Right lobe of liver (tissue), 6 donors: Measurements from ENCODE around the gene NR5A1. TPM values are rescaled to one million over a fixed set of nuclear protein-coding genes. Genes with fewer than 3 reads are reported as not detected.

ENCODE experiments used
- ATAC-seq, 4 donors: fragments of 200-7000 bp; cut with Tn5 transposase; one replicate each; pipeline ENCODE4 v1.9.1; 2020; ENCODE audit warnings: mild to moderate bottlenecking in 4 of 4, moderate library complexity in 4 of 4
- DNase-seq, 3 donors: peaks; one replicate each; pipeline ENCODE4 v3.0.0-alpha.2; 2020
- H3K27ac ChIP-seq, 3 donors: fragments of 200-600 bp; one replicate each; pipeline ENCODE4 v1.8.0; 2022
- H3K27me3 ChIP-seq, 2 donors: fragments of 200-600 bp; one replicate each; pipeline ENCODE4 v1.8.0; 2022
- H3K36me3 ChIP-seq, 4 donors: fragments of 200-600 bp; sonication (generic) in 1 of 4; one replicate each; pipeline versions ENCODE4 v1.5.1 to v1.8.0; 2017 to 2022; ENCODE audit warnings: control low read depth in 1 of 4
- H3K4me1 ChIP-seq, 4 donors: fragments of 200-600 bp; sonication (generic) in 1 of 4; one replicate each; pipeline versions ENCODE4 v1.5.1 to v1.8.0; 2017 to 2022; ENCODE audit warnings: control low read depth in 1 of 4
- H3K4me3 ChIP-seq, 3 donors: fragments of 200-600 bp; one replicate each; pipeline ENCODE4 v1.8.0; 2022
- H3K9me3 ChIP-seq, 4 donors: fragments of 200-600 bp; sonication (generic) in 1 of 4; one replicate each; pipeline versions ENCODE4 v1.5.1 to v1.8.0; 2017 to 2022; ENCODE audit warnings: control low read depth in 1 of 4
- CTCF ChIP-seq, 4 donors: fragments of 200-600 bp in 3 of 4; fragments of 450-650 bp in 1 of 4; IDR thresholded peaks; one replicate each; pipeline versions ENCODE4 v1.5.1 to v1.8.0; 2016 to 2022; ENCODE audit warnings: antibody characterized with exemption in 4 of 4, mild to moderate bottlenecking in 2 of 4
- POLR2A ChIP-seq: fragments of 450-650 bp; IDR thresholded peaks from one replicate; pipeline ENCODE4 v1.6.1; 2017; ENCODE audit warnings: antibody characterized with exemption, mild to moderate bottlenecking
- WGBS: methylation state at CpG from one replicate; pipeline ENCODE4 v1.1.6; 2018; ENCODE audit warnings: low coverage, low lambda C conversion rate; ENCODE audit not compliant: insufficient coverage; ENCODE audit errors: missing lambda C conversion rate; 5-methylcytosine and 5-hydroxymethylcytosine counted together
- intact Hi-C, 2 donors: fragments of 100-400 bp; cut with DNase I; formaldehyde crosslinking; loops; one replicate each; pipeline versions ENCODE4 v1.11.2 to v1.14.1; 2022
- total RNA-seq, 6 experiments: library from RNA; depleted of rRNA in 2 of 6; stranded (reverse); fragments of >200 nt in 2 of 6; fragmentation: NEBNext Ultra II Directional in 3 of 6; extraction: Animal tissue kit (Norgen Biotek cat#: 25700) in 3 of 6; gene quantifications; one replicate each; pipeline versions ENCODE4 v1.1.0 to v1.2.4, GENCODE V29; 2016 to 2023
- donor health status: DM: no; HTN: yes; CAD: no.
- donor health status: DM: no; HTN: no; CAD: no.
- donor health status: DM: no; HTN: no; CAD: no.
- donor health status: DM: no; HTN: yes; CAD: no.
- donor health status: DM: no; HTN: yes; CAD: no.

NR5A1 gene
- total RNA-seq, 6 experiments from 2014 or later: 0.26 TPM; not detected in 5

- H3K4me3 ChIP-seq: no peak overlapping the region
- WGBS: 4% methylated on average over 5 of the region's 81 CpGs
These were observed 2.6 kb downstream of the NR5A1 start for GRCh38 chr9:124504530-124505005.

GRCh38 chr9:124503713-124504529, 3.3 kb downstream of the NR5A1 start:
- intact Hi-C loops: no loop called here

More at GRCh38 chr9:124504530-124505005, 2.6 kb downstream of the NR5A1 start:
- H3K27ac ChIP-seq: no peak overlapping the region
- H3K9me3 ChIP-seq: no peaks in the 10 kb centered on the region
- intact Hi-C loops: no loop called here
- ATAC-seq (no peak), DNase-seq (no peak)
- H3K4me1 ChIP-seq: peaks cover 0 to 6% (median 2%) of the 10 kb centered on the region in 4 donors
- no peaks in the 10 kb centered on the region for H3K36me3 ChIP-seq
- no peak for TF ChIP-seq CTCF (IDR thresholded peaks at IDR 0.05)
- TF ChIP-seq POLR2A: no peak
- H3K27me3 ChIP-seq: peaks cover 0 to 19% of the 10 kb centered on the region in 2 donors

GRCh38 chr9:124502711-124503702, 4.2 kb downstream of the NR5A1 start:
- ATAC-seq (no peak), DNase-seq (no peak)
- H3K36me3 ChIP-seq: no peaks in the 10 kb centered on the region
- peaks cover 0 to 19% of the 10 kb centered on the region in 2 donors for H3K27me3 ChIP-seq
- H3K4me1 ChIP-seq: peaks cover 0 to 6% (median 2%) of the 10 kb centered on the region in 4 donors
- WGBS: 33% methylated on average over 3 of the region's 96 CpGs
- intact Hi-C loops: no loop called here
- H3K27ac ChIP-seq: no peak overlapping the region
- no peak overlapping the region for H3K4me3 ChIP-seq
- TF ChIP-seq CTCF (IDR thresholded peaks at IDR 0.05): no peak
- no peak for TF ChIP-seq POLR2A
- no peaks in the 10 kb centered on the region for H3K9me3 ChIP-seq

More at GRCh38 chr9:124503713-124504529, 3.3 kb downstream of the NR5A1 start:
- Histone ChIP-seq H3K9me3 (no peaks in the 10 kb centered on the region), H3K4me3 (no peak overlapping the region), H3K4me1 (peaks cover 0 to 6% (median 2%) of the 10 kb centered on the region in 4 donors), H3K27ac (no peak overlapping the region), H3K27me3 (peaks cover 0 to 19% of the 10 kb centered on the region in 2 donors), H3K36me3 (no peaks in the 10 kb centered on the region)
- no peak for ATAC-seq
- 7% methylated on average over 34 of the region's 76 CpGs for WGBS
- no peak for DNase-seq
- TF ChIP-seq CTCF (IDR thresholded peaks at IDR 0.05): no peak
- no peak for TF ChIP-seq POLR2A

GRCh38 chr9:124501771-124502320, 5.4 kb downstream of the NR5A1 start:
- Histone ChIP-seq H3K36me3 (no peaks in the 10 kb centered on the region), H3K27me3 (peaks cover 0 to 19% of the 10 kb centered on the region in 2 donors), H3K4me3 (no peak overlapping the region), H3K4me1 (peaks cover 0 to 6% (median 2%) of the 10 kb centered on the region in 4 donors), H3K27ac (no peak overlapping the region), H3K9me3 (no peaks in the 10 kb centered on the region)
- 67% methylated on average over 9 of the region's 11 CpGs for WGBS
- TF ChIP-seq CTCF (IDR thresholded peaks at IDR 0.05): no peak
- no peak for TF ChIP-seq POLR2A
- DNase-seq (no peak), ATAC-seq (no peak)
- intact Hi-C loops: no loop called here
